Epidermal melanocyte (primary cell): ENCODE measurements around the gene ARHGAP30.
"Not testable (repeated sequence)": the region's sequence is repeated elsewhere in the genome, so short reads cannot be mapped to it uniquely, and the experiment has no call there.

Experiments
- DNase-seq: peaks from one replicate; pipeline ENCODE4 v3.0.0; 2011; ENCODE audit warnings: low spot score; ENCODE audit not compliant: insufficient read length

The ARHGAP30 gene

GRCh38 chr1:161072751-161073449 is 3.2 kb upstream of the ARHGAP30 start:
- DNase-seq, result no peak

GRCh38 chr1:161071886-161072371 is 2.2 kb upstream of the ARHGAP30 start:
- no peak for DNase-seq

GRCh38 chr1:161070761-161071160 is 1.1 kb upstream of the ARHGAP30 start:
- DNase-seq, result no peak

- no peak for DNase-seq
These were observed 450 bp downstream of the ARHGAP30 start for GRCh38 chr1:161069241-161069640.

GRCh38 chr1:161068306-161069234 is 1.1 kb downstream of the ARHGAP30 start:
- DNase-seq, result no peak

GRCh38 chr1:161066694-161067093 is 3.0 kb downstream of the ARHGAP30 start:
- no peak for DNase-seq

GRCh38 chr1:161065681-161066080 is 4.0 kb downstream of the ARHGAP30 start:
- not testable (repeated sequence) for DNase-seq

GRCh38 chr1:161063936-161064335 is 5.8 kb downstream of the ARHGAP30 start:
- DNase-seq, result not testable (repeated sequence)

GRCh38 chr1:161061419-161061818 is 8.3 kb downstream of the ARHGAP30 start:
- DNase-seq, result no peak

- DNase-seq, result no peak
These were observed 10.4 kb downstream of the ARHGAP30 start for GRCh38 chr1:161059293-161059692.

- no peak for DNase-seq
These were observed 14.9 kb downstream of the ARHGAP30 start for GRCh38 chr1:161054805-161055204.

- DNase-seq, result no peak
These were observed 15.5 kb downstream of the ARHGAP30 start for GRCh38 chr1:161054232-161054631.

- no peak for DNase-seq
These were observed 16.8 kb downstream of the ARHGAP30 start for GRCh38 chr1:161052899-161053298.

- DNase-seq, result no peak
These were observed 18.5 kb downstream of the ARHGAP30 start for GRCh38 chr1:161051219-161051618.

GRCh38 chr1:161048949-161049722 is 20.6 kb downstream of the ARHGAP30 start:
- peak; percentile 4 for DNase-seq

GRCh38 chr1:161047436-161048420 is 22.0 kb downstream of the ARHGAP30 start:
- peak; percentile 1 for DNase-seq

GRCh38 chr1:161046605-161047228 is 23.0 kb downstream of the ARHGAP30 start:
- no peak for DNase-seq

- DNase-seq, result peak; percentile 98
These were observed 23.7 kb downstream of the ARHGAP30 start, which contains the start of gene USF1 for GRCh38 chr1:161045736-161046604. Gene USF1 (minus strand): TSS chr1:161045977. CDS start chr1:161043275, 2,702 bp downstream.
